HL-60/S4 treated with phorbol 12-myristate 13-acetate at 8.2 ng/mL for 4 days and 3 days (cell line): Measurements from ENCODE around the gene FAM53A.
"Not testable (repeated sequence)": the region's sequence is repeated elsewhere in the genome, so short reads cannot be mapped to it uniquely, and the experiment has no call there.

Source experiments
- in situ Hi-C: fragments of 300-500 bp; cut with MboI; formaldehyde crosslinking; loops from 2 replicates; pipeline ENCODE4 v1.15.0; 2022; ENCODE audit warnings: low sequenced_read_pairs

Gene FAM53A

DNA sequence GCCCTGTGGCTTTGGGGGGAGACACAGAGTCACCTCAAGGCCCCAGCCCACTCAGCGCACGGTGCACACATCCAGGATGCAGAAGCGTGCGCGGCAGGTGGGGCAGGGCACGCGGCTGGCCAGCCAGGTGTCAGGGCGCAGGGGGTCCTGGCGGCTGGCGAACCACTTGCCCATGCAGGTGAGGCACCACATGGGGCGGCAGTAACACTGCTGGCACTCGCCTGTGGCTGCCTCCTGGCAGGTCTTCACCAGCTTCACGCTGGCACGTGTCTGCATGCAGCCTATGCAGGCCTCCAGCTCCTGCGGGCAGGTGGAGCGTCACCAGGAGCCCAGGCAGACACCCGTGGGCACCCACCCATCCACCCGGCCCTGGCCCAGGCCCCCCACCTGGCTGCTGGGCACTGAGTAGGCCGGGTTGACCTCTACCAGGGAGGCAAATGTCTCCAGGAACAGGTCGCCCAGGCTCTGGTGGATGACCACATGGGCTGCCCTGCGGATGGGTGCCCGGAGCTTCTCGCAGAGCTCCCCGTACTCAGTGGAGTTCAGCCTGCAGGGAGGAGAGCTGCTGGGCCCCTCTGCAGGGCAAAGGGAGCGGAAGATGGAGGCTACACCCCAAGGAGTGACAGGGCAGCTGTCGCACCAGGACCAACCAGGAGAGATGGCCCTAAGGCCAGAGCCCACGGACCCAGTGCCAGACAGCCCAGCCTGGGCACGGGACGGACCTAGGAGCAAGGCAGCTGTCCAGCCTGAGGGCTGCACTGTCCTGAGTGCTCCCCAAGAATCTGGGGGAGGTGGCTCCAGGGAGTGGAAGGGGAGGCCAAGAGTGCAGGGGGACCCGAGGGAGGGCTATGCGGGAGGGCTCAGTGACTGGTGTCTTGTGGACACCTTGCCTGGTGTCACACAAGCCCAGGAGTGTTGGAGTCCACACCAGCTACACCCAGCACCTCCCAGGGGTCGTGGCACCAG is 33.3 kb upstream of the FAM53A start:
- in situ Hi-C loops = no loop called here

DNA sequence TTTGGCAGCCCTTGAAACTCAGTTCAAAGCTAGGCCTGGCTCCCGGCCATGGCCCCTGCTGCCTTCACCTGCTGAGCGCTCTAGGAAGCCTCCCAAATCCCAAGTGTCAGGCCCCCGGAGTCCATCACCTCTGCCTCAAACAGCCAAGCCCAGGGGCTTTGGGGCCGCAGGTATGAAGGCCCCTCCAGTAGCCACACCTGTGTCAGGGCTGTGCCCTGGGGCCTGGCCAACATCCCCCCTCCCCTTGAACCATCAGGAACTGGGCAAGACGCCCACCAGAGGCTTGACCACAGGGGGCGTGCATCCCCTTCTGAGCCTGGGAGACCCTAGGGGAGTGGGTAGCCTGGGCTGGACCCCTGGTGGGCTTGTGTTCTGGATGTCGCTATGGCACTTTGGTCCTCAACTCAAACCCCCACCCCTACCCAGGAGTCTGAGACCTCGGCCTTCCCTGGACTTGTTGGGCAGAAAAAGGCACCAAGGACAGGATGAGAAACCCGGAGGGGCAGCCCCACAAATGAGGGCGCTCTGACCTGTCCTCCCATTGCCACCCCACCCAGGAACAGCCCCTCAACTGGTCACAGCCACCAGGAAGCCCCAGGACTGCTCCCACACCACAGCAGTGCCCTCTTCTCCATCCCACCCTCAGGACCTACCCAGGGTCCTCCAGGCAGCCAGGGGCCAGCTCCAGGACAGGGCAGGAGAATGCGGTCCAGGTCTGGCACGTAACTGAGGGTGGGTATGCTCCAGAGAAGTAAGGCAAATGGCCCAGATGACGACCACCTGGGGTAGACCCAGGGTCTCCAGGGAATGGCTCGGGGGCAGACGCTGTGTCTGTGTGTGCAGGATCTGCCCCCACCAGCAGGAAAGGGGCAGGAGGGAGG is 32.2 kb upstream of the FAM53A start:
- in situ Hi-C loops = no loop called here

DNA sequence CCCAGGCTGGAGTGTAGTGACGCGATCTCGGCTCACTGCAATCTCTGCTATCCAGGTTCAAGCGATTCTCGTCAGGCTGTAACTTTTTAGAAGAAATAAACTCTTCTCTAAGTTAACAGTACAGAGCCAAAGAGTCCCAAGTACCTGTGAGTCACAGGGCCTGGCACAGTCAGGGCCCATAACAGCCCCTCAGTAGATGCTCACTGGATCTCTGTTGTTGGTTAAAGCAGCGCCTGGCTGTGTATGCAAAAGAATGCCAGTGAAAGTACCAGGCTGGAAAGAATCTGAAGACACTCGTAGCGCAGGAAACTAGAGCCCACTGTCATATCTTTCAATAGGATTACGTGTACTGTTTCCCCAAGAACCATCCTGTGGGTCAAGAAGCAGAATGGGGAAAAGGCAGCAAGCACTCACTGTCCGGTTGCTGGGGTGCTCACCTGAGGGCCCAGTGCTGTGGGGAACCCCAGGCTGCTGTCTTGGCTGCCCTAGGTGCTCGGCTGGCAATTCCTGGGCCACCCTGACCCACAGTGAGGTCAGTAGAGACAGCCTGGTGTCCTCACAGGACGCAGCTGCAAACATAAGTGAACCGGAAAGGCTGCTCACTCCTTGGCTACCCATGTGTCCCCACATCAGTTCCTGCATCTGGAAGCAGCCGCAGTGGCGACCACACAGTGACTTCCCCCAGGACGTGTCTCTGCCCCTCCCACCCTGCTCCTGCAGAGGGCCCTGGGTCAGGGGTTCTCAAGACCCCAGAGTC is 31.1 kb upstream of the FAM53A start:
- in situ Hi-C loops = no loop called here

DNA sequence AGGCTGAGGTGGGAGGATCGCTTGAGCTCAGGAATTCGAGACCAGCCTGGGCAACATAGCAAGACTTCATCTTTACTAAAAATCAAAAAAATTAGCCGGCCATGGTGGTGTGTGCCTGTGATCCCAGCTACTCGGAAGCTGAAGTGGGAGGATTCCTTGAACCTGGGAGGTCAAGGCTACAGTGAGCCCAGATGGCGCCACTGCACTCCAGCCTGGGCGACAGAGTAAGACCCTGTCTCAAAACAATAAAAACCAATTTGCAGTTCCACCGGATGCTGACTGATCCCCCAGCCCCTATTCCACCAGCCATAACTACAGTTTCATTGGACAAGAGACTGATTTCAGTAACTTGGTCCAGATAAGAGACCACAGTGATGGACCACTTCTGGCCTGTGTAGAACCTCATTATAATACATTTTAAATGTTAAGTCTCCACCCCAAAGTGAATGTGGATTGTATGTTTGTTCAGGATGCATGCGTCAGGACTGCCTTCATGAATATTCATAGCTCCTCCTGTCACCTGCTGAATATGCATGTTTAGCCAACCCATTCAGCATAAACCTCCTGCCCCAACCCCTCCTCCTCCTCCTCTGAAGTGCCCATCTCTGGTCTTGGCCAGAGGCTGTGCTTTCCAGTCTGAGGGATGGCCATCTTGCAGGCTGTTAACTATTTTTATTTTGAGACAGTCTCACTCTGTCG is 30.3 kb upstream of the FAM53A start:
- in situ Hi-C loops = no loop called here

DNA sequence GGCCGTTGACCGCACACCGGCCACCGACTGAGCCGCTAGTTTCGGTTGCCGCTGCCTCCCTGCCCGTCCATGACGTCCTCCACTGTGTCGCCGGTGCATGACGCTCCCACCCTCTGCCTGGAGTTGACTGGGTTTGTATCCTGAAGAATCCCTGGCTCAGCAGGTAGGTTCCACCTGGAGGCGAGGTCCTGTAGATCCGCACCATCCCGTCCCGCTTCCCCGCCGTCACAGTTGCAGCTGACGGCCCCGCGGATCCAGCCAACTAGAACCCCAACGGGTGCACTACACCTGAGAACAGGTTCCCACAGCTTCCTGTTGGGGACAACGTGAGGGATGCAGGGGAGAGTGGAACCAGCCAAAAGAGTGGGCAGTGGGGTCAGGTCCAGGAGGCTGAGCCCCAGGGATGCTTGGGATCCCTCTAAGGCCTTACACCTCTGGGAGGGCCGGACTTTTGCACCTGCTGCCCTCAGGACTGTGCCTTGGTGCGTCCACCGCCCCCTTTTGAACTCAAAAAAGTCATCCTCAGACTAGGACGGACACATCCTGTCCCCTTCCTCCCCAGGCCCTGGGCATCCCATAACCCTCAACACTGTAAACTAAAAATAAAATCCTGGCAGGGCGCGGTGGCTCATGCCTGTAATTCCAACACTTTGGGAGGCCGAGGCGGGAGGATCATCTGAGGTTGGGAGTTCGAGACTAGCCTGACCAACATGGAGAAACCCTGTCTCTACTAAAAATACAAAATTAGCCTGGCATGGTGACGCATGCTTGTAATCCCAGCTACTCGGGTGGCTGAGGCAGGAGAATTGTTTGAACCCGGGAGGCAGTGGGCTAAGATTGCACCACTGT is 29.1 kb upstream of the FAM53A start:
- in situ Hi-C loops = no loop called here

DNA sequence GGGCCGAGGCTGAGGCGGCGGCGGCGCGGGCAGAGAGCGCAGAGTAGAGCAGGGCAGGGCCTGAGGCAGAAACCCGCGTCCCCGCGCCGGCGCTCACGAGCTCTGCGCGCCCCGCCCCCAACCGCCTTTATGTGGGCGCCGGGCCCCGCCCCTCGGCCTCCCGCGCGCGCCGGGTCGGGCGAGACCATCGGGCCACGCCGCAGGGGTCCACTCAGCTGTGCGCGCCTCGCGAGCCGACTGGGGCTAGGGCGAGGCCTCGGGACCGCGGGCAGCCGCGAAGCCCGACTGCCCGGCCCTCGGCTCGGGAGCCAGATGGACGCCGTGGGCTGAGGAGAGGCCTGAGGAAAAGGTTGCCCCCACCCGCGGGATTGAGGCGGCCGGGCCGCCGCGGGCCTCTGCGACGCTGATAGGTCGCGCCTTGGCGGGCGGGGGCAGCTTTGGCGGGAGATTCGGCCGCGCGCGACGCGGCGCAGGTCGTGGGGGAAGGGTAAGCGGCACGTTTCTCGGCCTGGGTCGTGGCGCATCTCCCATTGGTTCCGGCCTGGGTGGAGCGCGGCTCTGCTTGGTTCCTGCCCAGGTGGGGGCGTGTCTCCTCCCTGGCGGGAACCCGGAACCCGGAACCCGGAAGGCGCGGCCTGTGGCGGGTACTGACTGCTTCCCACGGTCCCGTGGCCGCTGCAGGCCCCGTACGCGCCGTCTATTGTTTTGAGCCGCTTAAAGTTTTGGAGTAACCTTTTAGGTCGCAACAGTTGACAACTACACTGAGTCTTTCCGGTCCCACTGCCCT is 28.3 kb upstream of the FAM53A start, which contains the start of gene SLBP:
Gene SLBP (minus strand): TSS at position 104 of the 787 bp plus-strand sequence. CDS start 131 bp downstream, outside the sequence.
- in situ Hi-C loops = no loop called here

DNA sequence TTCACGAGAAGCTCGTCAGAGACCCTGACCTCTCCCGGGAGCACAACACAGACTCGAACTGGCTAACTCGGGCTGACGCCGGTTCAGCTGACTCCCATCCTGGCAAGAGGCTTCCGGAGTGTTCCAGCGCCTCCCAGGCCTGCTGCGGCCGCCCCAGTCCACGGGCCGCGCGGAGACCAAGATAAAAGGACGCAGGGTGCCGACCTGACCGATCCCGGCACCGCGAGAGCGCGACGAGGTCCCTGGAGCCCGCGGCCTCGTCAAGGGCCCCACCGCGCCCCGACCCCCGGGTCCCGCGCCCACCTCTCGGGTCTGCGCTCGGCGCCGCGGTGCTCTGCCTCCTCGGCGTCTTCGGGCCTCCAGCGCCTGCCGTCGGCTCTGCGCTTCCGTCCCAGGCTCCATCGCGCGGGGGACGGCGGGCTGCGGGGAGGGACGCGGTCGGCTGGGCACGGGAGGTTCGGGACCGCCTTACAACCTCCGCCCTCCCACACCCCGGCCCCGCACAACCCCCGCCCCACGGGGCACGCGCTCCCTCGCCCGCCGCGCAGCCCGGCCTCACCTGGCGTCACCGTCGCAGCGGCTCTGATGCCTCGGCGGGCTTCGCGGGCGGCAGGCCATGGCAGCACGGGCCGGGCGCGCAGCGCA is 27.6 kb upstream of the FAM53A start:
- in situ Hi-C loops = no loop called here

DNA sequence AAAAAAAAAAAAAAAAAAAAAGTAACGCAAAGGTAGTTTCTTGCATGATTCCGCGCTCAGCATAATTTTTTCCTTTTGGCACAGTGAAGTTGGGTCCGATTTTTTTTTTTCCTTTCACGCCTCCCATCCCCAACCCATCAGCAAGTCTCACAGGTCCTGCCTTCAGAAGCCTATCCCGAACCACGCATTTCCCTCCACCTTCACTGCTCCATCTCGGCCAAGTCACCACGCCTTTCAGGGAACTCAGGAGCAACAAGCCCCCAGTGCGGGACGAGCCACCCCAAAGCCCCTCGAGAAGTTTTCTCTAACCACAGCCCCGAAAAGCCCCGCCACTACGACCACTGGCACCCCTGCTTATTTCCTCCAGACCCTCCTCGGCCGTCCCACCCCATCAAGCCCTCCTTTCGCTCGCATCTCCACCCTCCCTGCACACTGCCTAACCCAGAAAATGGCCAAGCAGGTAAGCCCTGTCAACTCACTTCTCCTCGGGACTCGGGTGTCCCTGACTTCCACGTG is 27.0 kb upstream of the FAM53A start:
- in situ Hi-C loops = no loop called here

DNA sequence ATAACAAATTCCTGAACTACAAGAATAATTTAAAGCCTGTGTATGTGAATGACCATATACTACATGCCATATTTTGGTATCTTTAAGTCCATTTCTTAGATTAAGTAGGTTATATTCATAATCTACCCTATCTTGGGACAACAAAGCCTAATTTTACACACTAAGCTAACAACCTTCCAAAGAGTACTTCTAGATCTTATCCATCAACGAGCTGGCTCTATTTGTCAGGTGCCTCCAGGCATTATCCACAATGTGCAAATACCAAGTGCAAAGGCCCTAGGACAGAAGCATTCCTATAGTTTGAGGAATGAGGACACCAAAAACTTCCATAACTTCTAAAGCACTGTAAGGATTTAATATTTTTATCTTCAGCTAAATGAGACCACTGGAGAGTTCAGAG is 24.5 kb upstream of the FAM53A start:
- in situ Hi-C loops = no loop called here

DNA sequence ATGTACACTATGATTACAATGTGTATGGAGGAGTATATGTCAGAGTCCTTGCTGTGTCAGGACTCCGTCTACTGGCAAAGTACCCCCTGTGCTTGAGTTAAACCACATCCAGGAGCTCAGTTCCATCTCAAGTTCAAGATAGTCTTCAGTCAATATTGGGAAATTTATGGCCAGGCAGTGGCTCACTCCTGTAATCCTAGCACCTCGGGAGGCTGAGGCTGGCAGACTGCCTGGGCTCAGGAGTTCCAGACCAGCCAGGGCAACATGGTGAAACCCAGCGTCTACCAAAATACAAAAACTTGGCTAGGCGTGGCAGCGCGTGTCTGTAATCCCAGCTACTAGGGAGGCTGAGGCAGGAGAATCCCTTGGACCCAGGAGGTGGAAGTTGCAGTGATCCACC is 22.2 kb upstream of the FAM53A start:
- in situ Hi-C loops = no loop called here

DNA sequence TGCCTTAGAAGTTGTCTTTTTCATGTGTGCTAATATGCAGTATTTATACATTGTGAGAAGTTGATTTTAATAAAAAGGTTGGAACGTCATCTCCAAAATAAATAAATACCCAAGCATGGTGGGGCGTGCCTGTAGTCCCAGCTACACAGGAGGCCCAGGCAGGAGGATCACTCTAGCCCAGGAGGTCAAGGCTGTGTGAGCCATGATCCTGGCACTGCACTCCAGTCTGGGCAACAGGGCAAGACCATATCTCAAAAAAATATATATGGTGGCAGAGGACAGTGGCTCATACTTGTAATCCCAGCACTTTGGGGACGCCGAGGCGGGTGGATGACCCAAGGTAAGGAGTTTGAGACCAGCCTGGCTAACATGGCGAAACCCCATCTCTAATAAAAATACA is 21.6 kb upstream of the FAM53A start:
- in situ Hi-C loops = no loop called here

DNA sequence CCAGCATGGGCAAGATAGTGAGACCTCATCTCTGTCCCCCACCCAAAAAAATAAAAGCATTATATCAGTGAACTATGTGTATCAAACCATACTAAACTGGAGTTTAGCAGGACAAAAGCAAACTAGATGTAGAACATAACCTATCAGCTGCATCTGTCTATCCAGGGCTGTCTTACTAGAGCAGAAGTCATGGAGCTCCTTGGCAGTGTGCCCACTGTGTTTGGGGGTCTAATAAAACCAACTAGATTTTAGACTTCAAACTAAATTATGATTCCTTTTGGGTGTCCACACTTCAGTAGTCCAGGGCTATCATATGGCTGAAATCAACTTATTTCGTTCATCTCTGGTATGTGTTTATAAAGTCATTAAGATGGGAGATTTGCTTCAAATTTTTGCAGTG is 19.8 kb upstream of the FAM53A start:
- in situ Hi-C loops = no loop called here

DNA sequence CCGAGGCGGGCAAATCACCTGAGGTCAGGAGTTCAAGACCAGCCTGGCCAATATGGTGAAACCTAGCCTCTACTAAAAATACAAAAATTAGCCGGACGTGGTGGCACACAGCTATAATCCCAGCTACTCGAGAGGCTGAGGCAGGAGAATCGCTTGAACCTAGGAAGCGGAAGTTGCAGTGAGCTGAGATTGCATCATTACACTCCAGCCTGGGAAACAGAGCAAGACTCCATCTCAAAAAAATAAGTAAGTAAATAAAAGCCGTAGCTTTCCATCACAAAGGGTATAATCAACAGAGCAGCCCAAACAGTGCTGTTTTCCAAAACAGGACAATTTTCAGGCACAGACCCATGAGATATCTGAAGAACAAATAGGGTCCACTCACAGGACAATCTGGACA is 17.6 kb upstream of the FAM53A start:
- in situ Hi-C loops = not testable (repeated sequence)

DNA sequence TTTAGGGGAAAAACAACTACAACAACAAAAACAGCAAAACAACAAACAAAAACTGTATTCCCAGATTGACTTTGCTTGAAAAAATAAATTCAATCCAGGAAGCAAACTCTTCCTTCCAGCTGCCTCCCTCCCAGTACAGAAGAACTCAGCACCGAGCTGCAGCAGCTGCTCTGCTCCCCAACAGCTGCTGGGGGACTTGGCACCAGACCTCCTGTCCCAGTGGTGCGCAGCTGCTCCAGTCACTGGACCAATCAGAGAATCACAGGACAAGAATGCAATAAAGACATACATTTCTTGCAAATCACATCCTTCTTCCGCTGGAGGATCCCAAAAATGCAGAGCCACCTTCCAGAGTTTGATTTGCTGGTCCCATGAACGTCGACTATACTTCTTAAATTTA is 11.8 kb upstream of the FAM53A start:
- in situ Hi-C loops = no loop called here

DNA sequence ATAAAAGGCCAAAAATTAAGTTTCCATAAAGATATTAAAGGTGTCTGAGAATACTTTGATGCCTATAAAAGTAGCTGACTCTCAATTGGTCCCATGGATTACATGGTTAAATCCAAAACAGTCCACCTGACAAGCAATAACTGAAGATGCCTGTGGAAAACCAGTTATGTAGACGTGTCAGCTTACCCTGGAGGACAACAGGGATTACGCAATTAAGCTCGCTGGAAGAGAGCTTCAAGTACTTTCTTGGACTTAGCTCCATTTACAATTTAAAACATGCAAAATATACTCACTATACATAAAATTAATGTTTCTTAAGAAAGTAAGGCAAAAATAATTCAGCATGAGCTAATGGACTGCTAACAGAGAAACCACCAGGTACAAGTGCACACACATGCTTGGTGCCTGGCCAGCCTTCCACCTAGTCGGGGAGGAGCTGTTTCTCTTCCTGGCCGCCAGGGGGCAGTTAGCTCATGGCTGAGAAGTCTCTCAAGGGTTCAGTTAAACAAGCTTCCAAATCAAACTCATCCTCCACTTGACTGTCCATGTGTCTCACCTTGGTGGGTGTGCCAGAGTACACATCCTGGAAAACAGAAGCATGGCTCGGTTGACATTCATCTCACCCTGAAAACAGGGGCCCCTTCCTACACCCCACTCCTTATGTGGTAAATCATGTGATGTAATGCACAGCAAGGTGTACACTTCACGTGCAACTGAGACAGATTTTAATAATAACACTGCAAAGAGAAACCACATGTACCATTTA is 9.2 kb upstream of the FAM53A start:
- in situ Hi-C loops = no loop called here

DNA sequence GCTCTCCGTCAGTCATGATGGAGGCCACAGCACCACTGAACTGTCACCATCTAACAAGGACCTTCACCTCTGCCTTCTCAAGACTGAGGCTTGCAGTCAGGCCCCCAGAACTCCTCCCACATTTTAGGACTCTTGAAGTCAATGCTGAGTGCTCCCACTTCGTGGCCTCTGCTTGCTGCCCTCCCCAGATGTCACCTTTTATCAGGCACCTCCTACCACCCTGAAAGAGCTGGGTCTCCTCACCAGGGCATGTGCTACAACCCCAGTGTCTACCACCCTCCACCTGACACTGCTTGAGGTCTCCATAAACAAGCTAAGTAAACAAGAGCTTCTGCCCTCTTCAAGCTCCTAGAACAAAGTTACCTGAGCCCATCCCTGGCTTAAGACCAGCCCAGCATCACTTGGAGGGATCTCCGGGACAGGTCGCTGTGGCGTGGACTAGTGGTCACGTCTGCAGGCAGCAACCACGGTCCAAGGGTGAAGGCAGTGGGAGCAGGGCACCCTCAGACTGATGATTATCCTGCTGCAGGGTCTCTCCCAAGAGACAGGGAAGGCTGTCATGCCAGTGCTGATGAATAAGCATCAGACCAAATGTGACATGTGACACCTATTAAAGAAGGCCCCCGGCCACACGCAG is 7.7 kb upstream of the FAM53A start:
- in situ Hi-C loops = no loop called here

DNA sequence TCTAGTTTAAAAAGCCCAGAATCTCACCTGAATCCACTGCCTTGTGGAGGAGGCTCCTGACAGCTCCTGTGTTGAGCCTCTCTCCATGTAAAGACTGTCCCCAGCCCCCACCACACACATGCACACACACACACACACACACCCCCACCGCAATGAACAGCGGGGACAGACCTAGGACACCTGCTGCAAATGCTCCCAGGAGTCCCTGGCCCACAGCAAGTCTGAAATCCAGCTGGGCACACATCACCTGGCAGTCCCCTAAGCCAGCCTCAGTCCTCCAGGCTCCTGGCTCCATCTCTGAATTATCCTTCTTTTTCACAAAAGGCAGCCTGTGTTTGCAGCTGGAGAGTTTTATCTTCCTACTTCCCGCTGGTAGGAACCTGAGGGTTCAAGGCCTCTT is 6.6 kb upstream of the FAM53A start:
- in situ Hi-C loops = no loop called here
